Stimulated activated effector memory CD8-positive, alpha-beta T cell treated with anti-CD3 and anti-CD28 coated beads, Interleukin-12 subunit alpha, Interleukin-12 subunit beta, amount 100 ng/mL, for 72 hours (primary cell): ENCODE data around the gene CBFA2T3.

Source experiments
- ATAC-seq: fragments of 150-1000 bp; cut with Tn5 transposase; 2 replicates; pipeline ENCODE4 v1.10.0; 2021
- DNase-seq, 2 donors: peaks; one replicate each; pipeline ENCODE4 v3.0.0; 2021 to 2022; ENCODE audit warnings: low spot score in 2 of 2
- H3K27ac Mint-ChIP-seq: one replicate; pipeline ENCODE4 v1.8.0; 2022; ENCODE audit warnings: mild to moderate bottlenecking, mixed read lengths
- H3K36me3 Mint-ChIP-seq: one replicate; pipeline ENCODE4 v1.8.0; 2022; ENCODE audit warnings: mild to moderate bottlenecking, mixed read lengths
- H3K4me1 Mint-ChIP-seq: one replicate; pipeline ENCODE4 v1.8.0; 2022; ENCODE audit warnings: mixed read lengths
- H3K4me3 Mint-ChIP-seq: one replicate; pipeline ENCODE4 v1.8.0; 2022; ENCODE audit warnings: mild to moderate bottlenecking, mixed read lengths
- H3K9me3 Mint-ChIP-seq: one replicate; pipeline ENCODE4 v1.8.0; 2022; ENCODE audit warnings: mixed read lengths

CBFA2T3 gene

GRCh38 chr16:88936556-88937205 lies 40.3 kb downstream of the CBFA2T3 start:
- ATAC-seq (no peak), DNase-seq (no peak)
- H3K4me3 Mint-ChIP-seq, result no peak overlapping the region
- H3K9me3 Mint-ChIP-seq, result no peaks in the 10 kb centered on the region
- H3K36me3 Mint-ChIP-seq, result no peaks in the 10 kb centered on the region
- H3K4me1 Mint-ChIP-seq, result peaks cover 9% of the 10 kb centered on the region
- H3K27ac Mint-ChIP-seq, result no peak overlapping the region

- H3K27ac Mint-ChIP-seq, result no peak overlapping the region
- no peaks in the 10 kb centered on the region for H3K36me3 Mint-ChIP-seq
- DNase-seq (no peak), ATAC-seq (peak; percentile 29)
- no peak overlapping the region for H3K4me3 Mint-ChIP-seq
- no peaks in the 10 kb centered on the region for H3K9me3 Mint-ChIP-seq
- peaks cover 9% of the 10 kb centered on the region for H3K4me1 Mint-ChIP-seq
These were observed 40.9 kb downstream of the CBFA2T3 start for GRCh38 chr16:88936008-88936555.

- Mint-ChIP-seq H3K9me3 (no peaks in the 10 kb centered on the region), H3K4me3 (no peak overlapping the region), H3K36me3 (no peaks in the 10 kb centered on the region), H3K4me1 (peaks cover 5% of the 10 kb centered on the region), H3K27ac (no peak overlapping the region)
- no peak for ATAC-seq
- no peak for DNase-seq
These were observed 42.8 kb downstream of the CBFA2T3 start for GRCh38 chr16:88934066-88934667.

- H3K4me3 Mint-ChIP-seq, result no peak overlapping the region
- H3K36me3 Mint-ChIP-seq, result no peaks in the 10 kb centered on the region
- DNase-seq, result no peak
- no peaks in the 10 kb centered on the region for H3K9me3 Mint-ChIP-seq
- no peaks in the 10 kb centered on the region for H3K4me1 Mint-ChIP-seq
- ATAC-seq, result no peak
- H3K27ac Mint-ChIP-seq, result no peak overlapping the region
These were observed 44.1 kb downstream of the CBFA2T3 start for GRCh38 chr16:88932929-88933328.

DNA sequence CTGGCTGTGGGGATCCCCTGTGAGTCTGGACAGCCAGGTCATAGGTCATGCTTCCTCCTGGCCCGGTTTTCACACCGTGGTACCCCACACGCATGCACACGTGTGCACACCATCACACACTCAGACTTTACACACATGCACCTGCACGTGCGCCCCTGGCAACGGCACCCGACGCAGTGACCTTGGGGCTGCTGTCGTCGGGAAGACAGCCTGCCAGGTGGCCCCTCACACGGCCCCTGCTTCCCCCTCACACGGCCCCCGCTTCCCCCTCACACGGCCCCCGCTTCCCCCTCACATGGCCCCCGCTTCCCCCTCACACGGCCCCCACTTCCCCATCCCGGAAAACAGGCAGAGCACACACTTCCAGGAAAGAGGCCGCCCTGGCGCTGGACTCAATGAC lies 45.1 kb downstream of the CBFA2T3 start:
- ATAC-seq, result no peak
- H3K36me3 Mint-ChIP-seq, result no peaks in the 10 kb centered on the region

GRCh38 chr16:88931373-88931900 lies 45.6 kb downstream of the CBFA2T3 start:
- ATAC-seq (no peak), DNase-seq (no peak)
- Mint-ChIP-seq H3K9me3 (no peaks in the 10 kb centered on the region), H3K27ac (no peak overlapping the region), H3K4me1 (no peaks in the 10 kb centered on the region), H3K36me3 (no peaks in the 10 kb centered on the region), H3K4me3 (no peak overlapping the region)

More for the DNA sequence above, 45.1 kb downstream of the CBFA2T3 start:
- no peaks in the 10 kb centered on the region for H3K4me1 Mint-ChIP-seq
- H3K9me3 Mint-ChIP-seq, result no peaks in the 10 kb centered on the region
- H3K27ac Mint-ChIP-seq, result no peak overlapping the region
- no peak for DNase-seq
- H3K4me3 Mint-ChIP-seq, result no peak overlapping the region

DNA sequence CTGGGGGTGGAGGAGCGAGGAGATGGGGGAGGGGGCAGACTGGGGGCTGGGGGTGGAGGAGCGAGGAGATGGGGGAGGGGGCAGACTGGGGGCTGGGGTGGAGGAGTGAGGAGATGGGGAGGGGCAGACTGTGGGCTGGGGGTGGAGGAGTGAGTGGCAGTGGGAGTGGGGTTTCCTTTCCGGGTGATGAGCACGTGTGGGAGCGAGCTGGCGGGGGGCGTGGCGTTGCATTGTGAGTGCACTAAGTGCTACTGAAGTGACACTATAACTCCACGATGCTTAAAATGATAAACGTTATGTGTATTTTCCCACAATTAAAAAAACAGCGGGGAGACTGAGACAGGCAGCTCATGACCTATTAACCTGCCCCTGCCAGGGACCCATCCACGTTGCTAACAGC lies 46.3 kb downstream of the CBFA2T3 start:
- DNase-seq, result no peak
- Mint-ChIP-seq H3K4me3 (no peak overlapping the region), H3K27ac (no peak overlapping the region), H3K9me3 (no peaks in the 10 kb centered on the region), H3K4me1 (no peaks in the 10 kb centered on the region), H3K36me3 (no peaks in the 10 kb centered on the region)
- no peak for ATAC-seq

GRCh38 chr16:88929091-88929445 lies 47.9 kb downstream of the CBFA2T3 start:
- DNase-seq, result no peak
- no peak overlapping the region for H3K27ac Mint-ChIP-seq
- no peak overlapping the region for H3K4me3 Mint-ChIP-seq
- no peaks in the 10 kb centered on the region for H3K36me3 Mint-ChIP-seq
- H3K9me3 Mint-ChIP-seq, result no peaks in the 10 kb centered on the region
- ATAC-seq, result no peak
- no peaks in the 10 kb centered on the region for H3K4me1 Mint-ChIP-seq

GRCh38 chr16:88928405-88929090 lies 48.5 kb downstream of the CBFA2T3 start:
- no peaks in the 10 kb centered on the region for H3K36me3 Mint-ChIP-seq
- H3K27ac Mint-ChIP-seq, result no peak overlapping the region
- DNase-seq, result no peak
- no peak for ATAC-seq
- H3K4me3 Mint-ChIP-seq, result no peak overlapping the region
- H3K9me3 Mint-ChIP-seq, result no peaks in the 10 kb centered on the region
- no peaks in the 10 kb centered on the region for H3K4me1 Mint-ChIP-seq

- no peak overlapping the region for H3K27ac Mint-ChIP-seq
- no peaks in the 10 kb centered on the region for H3K36me3 Mint-ChIP-seq
- ATAC-seq (no peak), DNase-seq (no peak)
- H3K9me3 Mint-ChIP-seq, result no peaks in the 10 kb centered on the region
- H3K4me3 Mint-ChIP-seq, result no peak overlapping the region
- no peaks in the 10 kb centered on the region for H3K4me1 Mint-ChIP-seq
These were observed 49.3 kb downstream of the CBFA2T3 start for GRCh38 chr16:88927661-88928060.

DNA sequence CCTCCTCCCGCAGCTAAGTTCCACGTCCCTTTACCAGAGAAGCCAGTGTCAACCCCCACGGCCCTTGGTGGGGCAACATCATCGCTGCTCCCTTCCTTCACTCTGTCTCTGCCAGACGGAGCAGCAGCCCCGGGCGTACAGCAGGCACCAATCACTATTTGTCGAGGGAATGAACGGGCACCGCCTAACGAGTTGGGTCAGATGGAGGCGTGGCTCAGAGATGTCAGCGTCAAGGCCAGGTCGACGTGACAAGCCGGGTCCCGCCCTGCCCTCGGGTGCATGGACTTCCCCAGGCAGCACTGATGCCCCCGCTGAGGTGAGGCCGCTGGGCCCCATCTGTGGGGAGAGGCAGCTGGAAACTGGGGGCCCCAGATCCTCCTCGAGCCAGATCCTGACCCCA lies 50.0 kb downstream of the CBFA2T3 start:
- Mint-ChIP-seq H3K9me3 (no peaks in the 10 kb centered on the region), H3K36me3 (no peaks in the 10 kb centered on the region), H3K4me3 (no peak overlapping the region), H3K27ac (no peak overlapping the region), H3K4me1 (no peaks in the 10 kb centered on the region)
- no peak for ATAC-seq
- DNase-seq, result no peak

- H3K9me3 Mint-ChIP-seq, result no peaks in the 10 kb centered on the region
- no peak for ATAC-seq
- DNase-seq, result no peak
- H3K27ac Mint-ChIP-seq, result no peak overlapping the region
- H3K4me1 Mint-ChIP-seq, result no peaks in the 10 kb centered on the region
- no peak overlapping the region for H3K4me3 Mint-ChIP-seq
- H3K36me3 Mint-ChIP-seq, result no peaks in the 10 kb centered on the region
These were observed 50.5 kb downstream of the CBFA2T3 start for GRCh38 chr16:88926374-88926990.

DNA sequence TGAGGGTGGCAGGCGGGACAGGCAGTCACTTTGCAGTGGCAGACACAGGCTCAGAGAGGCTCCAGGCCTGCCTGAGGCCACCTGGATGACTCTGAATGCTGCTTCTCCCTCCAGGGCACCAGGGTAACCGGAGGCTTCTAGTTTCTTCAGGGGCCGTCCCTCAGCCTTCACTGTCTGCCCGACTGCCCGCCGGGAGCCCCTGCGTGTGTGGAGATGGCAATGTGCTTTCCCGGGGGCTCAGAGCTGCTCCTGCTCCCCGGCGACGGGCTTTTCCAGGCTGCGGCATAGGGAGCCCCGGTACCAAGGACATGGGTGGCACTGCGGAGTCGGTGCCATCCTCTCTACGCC lies 51.5 kb downstream of the CBFA2T3 start:
- Mint-ChIP-seq H3K9me3 (no peaks in the 10 kb centered on the region), H3K4me3 (no peak overlapping the region), H3K27ac (no peak overlapping the region), H3K36me3 (no peaks in the 10 kb centered on the region), H3K4me1 (no peaks in the 10 kb centered on the region)
- ATAC-seq (no peak), DNase-seq (no peak)

- ATAC-seq, result peak; percentile 65
- no peaks in the 10 kb centered on the region for H3K9me3 Mint-ChIP-seq
- no peaks in the 10 kb centered on the region for H3K4me1 Mint-ChIP-seq
- H3K27ac Mint-ChIP-seq, result no peak overlapping the region
- no peaks in the 10 kb centered on the region for H3K36me3 Mint-ChIP-seq
- H3K4me3 Mint-ChIP-seq, result no peak overlapping the region
- no peak for DNase-seq
These were observed 52.0 kb downstream of the CBFA2T3 start for GRCh38 chr16:88924834-88925539.
